HL-60 (cell line): Measurements from ENCODE around the gene PROCA1.

ENCODE experiments used
- POLR2AphosphoS5 ChIP-seq: IDR thresholded peaks from 2 replicates; pipeline ENCODE4 v1.6.1; 2012; ENCODE audit warnings: low read depth
- REST ChIP-seq: IDR thresholded peaks from 2 replicates; pipeline ENCODE4 v1.6.1; 2012; ENCODE audit warnings: low read depth; ENCODE audit not compliant: insufficient replicate concordance
- SPI1 ChIP-seq: IDR thresholded peaks from 2 replicates; pipeline ENCODE4 v1.6.1; 2012; ENCODE audit warnings: low read depth, mild to moderate bottlenecking, borderline replicate concordance
- TF ChIP-seq, protein P1 (sequence below): IDR thresholded peaks from one replicate; pipeline ENCODE4 v1.5.1; 2011; ENCODE audit warnings: low read length, control low read depth, inconsistent platforms; ENCODE audit not compliant: insufficient read depth

DNA sequence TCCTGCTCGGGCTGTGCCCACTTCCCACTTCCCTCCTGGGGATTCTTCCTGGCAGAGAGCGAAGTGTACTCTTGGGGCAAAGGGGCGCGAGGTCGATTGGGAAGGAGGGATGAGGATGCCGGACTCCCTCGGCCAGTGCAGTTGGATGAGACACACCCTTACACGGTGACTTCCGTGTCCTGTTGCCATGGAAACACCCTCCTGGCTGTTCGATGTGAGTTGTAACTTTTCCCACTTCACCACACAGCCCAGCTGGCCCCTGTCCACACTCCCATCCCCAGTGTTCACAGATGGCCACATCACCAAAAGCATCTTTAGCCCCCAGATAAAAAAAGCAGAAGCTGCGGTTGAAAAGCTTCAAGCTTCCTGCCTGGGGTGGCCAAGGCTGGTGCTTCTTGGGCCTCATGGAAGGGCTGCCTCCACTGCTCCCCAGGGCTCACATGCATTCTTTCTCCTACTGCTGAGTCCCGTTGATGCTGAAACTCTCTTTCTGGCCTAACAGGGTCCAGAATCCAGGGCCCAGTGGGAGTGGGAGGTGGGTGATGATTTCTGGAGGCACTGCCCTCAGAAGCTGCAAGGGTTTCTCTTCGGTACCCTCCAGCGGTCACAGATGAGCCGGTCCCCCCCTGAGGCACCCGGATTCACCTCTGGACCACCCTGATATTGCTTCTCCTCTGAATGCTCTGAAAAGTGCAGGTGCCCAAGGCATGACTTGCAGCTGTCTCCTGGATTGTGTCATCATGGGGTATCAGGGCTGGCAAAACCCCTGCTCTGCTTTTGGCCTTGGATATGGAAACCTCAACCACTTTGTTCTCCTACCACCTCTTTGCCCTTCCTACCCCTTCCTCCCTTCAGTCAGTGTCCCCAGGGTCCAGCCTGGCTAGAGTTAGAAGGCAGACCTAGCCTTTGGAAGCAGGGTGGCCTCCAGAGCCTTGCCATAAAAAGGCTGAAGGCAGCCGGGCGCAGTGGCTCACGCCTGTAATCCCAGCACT lies 30.0 kb upstream of the PROCA1 start:
- TF ChIP-seq, protein P1, sequence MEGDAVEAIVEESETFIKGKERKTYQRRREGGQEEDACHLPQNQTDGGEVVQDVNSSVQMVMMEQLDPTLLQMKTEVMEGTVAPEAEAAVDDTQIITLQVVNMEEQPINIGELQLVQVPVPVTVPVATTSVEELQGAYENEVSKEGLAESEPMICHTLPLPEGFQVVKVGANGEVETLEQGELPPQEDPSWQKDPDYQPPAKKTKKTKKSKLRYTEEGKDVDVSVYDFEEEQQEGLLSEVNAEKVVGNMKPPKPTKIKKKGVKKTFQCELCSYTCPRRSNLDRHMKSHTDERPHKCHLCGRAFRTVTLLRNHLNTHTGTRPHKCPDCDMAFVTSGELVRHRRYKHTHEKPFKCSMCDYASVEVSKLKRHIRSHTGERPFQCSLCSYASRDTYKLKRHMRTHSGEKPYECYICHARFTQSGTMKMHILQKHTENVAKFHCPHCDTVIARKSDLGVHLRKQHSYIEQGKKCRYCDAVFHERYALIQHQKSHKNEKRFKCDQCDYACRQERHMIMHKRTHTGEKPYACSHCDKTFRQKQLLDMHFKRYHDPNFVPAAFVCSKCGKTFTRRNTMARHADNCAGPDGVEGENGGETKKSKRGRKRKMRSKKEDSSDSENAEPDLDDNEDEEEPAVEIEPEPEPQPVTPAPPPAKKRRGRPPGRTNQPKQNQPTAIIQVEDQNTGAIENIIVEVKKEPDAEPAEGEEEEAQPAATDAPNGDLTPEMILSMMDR, result no peak
- TF ChIP-seq POLR2AphosphoS5, result peak; percentile 96
- no peak for TF ChIP-seq REST
- peak; percentile 85 for TF ChIP-seq SPI1
